GOT3 (cell line): Measurements from ENCODE around the gene FBXL4.
A peak's percentile ranks its signal among the peaks of the same experiment; 100 is the strongest.

ENCODE experiments used
- DNase-seq: peaks from one replicate; lab custom pipeline; 2025; ENCODE audit warnings: mixed read lengths; lab: John Stamatoyannopoulos, UW

Gene FBXL4

DNA sequence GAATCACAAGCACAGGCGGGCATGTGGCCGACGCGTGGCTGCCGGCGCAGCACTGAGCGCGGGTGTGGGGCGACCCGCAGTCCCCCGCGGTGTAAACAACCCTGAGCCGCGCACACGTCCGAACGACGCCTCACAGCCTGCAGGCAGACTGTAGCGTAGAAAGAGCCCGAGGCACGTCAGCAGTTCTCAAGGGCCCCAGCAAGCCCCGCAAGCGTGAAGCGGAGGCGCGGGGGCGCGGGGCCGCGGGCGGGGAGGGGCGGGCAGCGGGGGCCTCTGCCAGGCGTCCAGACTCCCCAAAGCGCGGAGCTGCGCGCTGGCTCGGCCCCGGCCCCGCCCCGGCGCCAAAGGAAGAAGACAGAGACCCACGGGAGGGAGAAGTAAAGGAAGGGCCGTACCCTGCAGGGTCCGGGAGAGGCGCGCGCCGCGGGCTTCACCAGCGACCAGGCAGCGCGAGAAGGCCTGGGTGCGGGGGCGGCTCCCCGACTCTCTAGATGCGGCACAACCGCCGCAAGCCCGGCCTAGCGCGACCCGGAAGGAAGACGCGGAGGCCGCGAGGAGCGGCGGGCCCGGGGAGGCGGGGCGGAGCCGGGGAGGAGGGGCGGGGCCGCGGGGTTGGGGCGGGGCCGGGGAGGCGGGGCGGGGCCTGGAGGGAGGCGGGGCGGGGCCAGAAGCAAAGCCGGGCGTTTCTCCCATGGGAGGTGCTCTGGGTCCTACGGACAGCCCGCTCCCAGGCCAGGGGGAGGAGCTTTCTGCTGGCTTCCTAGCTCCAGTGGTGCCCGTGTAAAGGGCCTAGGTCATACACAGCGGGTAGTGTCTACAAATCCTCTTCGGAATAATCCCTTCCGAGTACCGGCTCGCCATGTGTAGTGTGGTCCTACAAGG, at the start of gene FBXL4:
TSS of gene FBXL4 (minus strand) at position 536 of the 882 bp plus-strand sequence. CDS start 20,958 bp downstream, outside the sequence.
- DNase-seq = peak; percentile 57

DNA sequence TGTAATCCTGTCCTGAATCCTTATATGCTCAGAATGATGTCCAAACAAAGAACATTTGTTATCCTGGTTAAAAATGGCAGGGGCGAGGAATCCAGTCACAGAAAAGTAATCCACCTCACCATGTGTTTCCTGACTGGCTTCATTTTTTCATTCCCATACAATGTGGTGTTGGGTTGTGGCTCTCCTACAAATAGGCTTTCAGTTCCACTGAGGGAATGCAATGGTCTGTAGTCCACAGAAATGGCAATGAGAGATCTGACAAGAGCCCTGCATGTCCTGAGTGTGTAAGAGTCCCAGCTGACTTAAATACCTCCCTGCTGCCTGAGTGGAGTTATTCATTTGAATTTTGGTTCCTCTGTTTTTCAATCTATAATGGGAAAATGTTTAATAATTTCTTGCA, 47.4 kb upstream of the FBXL4 start:
- DNase-seq = no peak

DNA sequence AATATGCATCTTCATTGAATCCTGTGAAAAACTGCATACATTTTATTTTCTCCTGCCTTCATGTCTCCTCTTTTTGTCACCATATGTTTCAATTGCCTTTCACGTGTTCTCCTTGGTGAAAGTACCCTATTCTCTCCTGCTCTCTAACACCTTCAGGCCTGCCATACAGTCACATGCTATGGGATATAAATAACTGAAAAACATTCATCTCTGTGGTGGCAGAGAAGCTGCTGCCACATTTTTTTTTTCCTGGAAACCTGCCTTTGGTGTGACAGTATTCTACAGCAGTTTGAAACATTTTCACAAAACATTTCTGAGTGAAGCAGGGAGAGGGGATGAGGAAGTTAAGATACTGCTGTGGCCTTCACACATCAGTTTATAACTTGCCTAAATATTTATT, 44.8 kb upstream of the FBXL4 start:
- no peak for DNase-seq

DNA sequence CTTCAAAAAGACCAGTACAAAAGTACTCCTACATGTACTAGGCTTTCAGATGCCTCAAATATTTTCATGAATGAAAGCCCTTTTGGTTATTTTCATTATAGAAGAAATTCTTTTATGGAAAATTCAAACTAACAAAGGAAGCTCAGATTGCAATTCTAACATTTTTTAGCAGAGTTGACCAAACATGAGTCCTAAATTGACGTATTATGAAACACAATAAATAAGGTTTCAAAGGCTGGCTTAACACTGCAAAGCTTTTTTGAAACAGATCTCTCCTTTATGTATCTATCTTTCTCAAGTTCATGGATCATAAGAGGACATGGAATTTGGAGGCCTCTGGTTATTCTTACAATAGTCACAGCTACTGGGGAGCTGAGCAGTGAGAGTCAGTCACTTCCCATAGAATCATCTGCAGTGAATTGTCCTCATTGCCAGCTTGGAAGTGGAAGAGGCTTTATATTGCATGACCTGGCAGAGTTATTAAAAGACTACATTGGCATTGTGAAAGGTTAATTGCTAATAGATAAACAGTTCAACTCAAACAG, 38.4 kb upstream of the FBXL4 start:
- no peak for DNase-seq

DNA sequence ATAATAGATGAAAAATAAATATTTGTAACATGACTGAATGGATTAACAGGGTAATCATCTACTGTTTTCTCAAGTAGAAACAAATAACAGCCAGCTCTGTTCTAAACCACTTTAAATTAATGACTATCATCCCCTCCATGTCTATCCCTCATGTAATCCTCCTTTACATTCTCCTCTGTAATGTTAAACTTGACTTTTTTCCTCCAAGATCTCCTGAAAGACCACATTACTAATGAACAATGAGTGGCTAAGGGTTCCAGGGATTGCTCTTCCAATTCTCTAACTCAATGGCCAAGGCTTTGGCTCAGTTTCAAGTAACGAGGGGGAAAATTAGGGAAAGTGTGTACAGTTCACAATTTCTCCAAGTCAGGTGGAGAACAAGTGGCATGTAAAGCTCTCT, 37.6 kb upstream of the FBXL4 start:
- DNase-seq = no peak

DNA sequence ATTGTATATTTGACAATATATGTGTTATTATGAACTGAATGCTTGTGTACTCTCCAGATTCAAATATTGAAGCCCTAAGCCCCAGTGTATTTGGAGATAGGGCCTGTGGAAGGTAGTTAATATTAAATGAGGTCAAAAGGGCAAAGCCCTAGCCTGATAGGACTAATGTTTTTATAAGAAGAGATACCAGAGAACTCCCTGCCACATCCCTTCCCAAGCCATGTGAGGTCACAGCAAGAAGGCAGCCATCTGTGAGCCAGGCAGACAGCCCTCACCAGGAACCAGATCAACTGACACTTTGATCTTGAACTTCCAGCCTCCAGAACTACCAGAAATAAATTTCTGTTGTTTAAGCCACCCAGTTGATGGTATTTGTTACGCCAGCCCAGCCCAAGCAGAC, 36.4 kb upstream of the FBXL4 start:
- DNase-seq = no peak

DNA sequence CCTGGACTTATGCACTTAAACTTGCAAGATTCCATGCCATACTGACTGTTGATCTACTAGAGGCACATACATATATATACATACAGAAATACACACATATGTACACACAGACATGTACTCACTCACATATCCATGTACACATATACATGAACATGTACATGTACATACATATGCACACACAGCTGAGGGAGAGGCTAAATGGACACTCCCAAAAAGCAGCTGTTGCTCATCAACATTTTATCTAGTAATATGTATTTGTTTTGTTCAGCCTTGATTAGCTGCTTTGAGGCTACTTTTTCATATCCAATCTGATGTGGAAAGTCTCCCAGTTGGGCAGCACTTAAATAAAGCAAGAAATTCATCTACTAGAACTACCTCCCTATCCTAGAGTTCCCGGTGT, 33.7 kb upstream of the FBXL4 start:
- no peak for DNase-seq

DNA sequence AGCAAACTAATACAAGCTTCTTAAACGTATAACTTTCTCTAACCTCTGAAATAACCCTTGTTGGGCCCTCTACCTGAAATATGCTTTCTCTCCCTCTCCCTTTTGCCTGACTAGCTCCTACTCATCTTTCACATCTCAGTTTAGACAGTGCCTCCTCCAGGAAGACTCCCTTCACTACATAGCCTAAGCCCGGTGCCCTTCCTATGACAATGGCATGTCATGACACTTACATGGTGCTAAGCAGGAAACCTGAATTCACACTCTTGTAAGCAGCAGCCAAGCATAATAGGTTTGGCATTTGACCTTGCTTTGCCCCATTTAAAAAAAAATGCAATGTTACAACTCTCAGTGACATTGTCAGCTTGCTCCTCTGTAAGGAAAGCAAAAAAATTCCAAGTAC, 33.1 kb upstream of the FBXL4 start:
- DNase-seq = no peak

DNA sequence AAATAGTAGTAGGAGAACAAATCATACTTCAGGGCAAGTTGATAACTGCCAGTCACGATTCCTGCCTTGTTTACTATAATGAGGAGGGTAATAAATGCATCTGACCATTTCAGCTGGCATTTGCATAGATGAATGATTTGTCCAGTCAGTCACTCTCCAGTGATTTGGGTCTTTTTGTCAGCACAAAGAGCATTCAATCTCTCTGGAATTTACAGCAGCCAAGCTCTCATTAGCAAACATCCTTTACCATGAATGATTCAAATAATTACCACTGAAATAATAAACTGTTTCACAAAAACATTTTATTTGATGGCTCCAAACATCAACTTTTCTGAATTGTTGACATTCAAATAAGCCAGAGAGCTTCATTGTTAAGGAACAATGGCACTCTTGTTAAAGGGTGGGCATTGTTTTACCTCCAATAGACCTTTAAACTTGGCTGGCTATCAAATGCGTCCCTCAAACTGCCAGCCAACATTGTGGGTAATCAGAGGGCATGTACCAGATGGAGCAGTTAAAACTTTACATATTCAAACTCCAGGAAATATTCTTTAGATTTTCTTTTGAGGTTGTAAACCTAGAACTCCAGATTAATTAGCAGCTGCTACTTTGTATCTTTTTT, 30.0 kb upstream of the FBXL4 start:
- DNase-seq = no peak

DNA sequence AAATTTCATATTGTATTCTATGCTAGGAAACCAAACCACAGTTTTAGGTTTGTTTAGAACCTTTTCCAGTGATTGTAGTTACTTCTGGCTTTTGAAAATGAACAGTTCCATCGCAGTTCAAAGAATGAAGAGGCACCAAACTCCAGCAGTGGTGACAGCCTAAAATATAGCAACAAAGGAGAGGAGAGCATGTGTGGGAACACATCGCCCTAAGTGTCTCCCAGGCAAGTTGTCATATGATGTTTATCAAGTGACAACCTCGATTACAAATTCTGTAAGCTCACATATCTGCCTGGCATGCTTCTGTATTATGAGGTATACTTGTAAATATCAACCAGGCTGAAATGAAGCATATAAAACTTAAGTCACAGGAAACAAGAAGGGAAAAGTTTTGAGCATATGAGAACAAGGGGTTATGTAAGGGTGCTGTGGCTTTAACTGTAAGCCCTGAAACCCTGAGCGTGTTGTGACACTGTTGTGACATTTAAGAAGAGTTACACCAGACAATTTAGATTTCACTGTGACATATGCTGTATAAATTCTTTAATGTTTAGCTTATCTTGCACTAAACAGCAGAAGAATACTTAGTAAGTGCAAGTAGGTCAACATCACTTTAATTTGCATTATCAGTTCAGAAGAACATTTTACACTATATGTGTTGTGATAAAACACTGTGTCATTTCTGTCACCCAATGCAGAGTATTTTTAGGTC, 29.1 kb upstream of the FBXL4 start:
- no peak for DNase-seq

DNA sequence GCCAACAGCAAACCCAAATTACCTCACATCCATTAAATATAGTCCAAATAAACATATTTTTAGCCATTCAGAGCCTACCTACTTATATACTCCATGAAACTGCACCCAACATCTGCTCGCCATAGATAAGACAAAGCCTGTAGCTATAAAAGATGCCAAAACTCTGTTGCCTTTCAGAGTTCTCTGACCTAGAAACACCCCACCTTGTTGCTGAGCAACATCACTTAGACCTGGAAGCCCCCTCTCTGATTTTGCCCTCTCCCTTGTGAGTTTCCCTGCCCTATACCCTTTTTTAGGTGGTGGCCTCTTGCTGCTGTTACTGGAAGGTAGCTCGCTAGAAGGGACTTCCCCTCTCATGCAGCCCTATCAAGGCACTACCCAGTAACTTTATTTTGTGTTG, 27.7 kb upstream of the FBXL4 start:
- DNase-seq = no peak

DNA sequence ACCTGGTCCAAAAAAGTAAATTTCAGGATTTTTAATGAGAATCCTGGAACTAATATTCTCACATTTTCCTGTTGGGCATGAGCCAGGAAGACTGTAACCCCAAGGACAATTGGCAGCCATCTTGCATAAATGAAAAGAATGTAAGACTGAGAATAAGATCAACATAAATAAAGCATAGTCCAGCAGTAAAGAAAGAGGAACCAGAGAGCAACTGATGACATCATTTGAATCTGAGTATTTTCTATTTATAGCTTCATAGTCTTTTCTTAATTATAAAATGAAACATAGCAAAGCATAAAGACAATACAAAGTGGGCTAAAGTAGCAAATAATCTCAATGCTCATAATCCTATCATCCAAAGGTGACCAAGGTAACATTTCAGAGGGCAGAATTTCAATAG, 26.6 kb upstream of the FBXL4 start:
- DNase-seq = no peak

DNA sequence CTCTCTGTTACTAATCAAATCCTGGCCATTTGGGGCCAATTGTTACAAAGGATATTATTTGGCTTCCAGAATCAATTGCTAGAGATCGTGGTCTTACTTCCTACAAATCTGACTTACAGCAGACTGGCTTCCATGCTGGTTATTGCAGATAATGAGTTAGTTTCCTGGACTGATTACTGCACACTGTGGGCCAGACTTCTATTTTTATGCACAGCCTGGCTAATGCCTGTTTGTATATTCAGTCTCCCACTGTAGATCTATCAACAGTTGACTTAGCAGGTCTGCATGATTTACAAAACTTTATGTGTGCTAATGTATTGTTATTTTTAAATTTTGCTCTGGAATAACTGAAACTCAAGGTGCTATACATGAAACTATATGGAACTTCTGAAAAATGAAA, 25.8 kb upstream of the FBXL4 start:
- DNase-seq = no peak

DNA sequence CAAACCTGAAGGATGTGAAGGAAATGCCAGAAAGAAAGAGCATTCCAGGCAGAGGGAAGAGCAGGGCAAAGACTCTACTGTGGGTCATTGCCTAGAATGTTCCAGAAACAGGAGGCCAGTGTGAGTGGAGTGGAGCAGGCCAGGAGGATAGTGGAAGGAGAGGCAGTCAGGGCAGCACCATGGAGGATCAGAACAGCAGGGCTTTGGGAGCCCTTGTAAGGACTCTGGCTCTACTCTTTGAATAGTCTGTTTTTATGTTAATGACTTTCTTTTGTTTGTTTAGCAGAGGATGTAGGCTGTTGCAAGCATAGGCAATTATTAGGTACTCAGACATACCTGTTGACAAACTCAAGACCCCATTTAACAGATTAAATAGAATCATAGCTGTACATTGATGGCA, 23.6 kb upstream of the FBXL4 start:
- no peak for DNase-seq

DNA sequence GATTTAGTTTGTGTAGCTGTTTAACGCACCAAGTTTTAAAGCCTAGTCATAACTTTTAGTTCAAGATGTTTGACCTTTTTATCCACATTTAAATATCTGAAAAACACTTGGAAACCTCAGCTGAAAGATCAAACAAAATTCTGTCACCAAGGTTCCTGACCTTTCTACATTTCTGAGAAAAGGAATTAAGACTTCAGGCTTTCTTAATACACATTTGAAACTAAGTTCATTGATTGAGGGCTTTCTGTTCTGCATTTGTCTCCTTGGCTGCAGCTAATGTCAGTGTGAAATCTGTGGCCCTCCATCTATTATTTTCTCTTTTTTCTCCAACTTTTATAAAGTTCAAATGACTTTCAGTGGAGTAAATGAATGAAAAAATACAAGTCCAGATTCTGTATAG, 22.7 kb upstream of the FBXL4 start:
- no peak for DNase-seq

DNA sequence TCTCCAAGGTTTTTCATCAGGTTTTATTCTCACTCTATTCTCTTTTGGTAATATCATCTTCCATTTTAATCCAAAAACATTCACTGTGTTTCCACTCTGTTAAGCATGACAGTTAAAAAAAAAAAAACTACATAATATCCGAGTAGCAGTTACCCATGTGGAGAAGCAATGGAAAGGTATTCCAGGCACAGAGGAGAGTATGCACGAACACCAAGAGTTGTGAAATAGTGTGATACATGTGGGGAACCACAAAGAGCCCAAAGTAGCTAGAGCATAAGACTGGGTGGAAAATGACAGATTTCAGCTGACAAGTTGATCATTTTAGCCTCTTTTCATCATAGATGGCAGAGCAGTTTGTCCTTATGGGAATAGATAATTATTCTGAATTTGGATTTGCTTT, 19.9 kb upstream of the FBXL4 start:
- DNase-seq = no peak

DNA sequence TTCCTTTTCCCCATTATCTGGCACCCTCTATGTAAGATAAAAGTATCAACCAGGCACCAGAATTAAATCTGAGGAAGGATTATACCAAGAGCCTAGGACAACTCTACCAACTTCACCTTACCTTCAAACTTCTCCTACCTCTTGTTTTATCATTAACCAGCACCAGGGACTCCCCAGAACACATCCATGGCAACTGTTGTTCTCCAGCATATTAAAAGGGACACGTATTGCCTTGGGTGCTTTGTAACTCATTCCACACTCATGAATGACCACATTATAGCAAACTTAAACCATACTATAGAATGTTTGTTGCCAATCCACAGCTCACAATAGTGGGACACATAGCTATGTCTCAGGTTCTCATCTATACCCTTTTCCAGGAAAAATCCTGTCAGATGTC, 11.9 kb upstream of the FBXL4 start:
- DNase-seq = no peak

DNA sequence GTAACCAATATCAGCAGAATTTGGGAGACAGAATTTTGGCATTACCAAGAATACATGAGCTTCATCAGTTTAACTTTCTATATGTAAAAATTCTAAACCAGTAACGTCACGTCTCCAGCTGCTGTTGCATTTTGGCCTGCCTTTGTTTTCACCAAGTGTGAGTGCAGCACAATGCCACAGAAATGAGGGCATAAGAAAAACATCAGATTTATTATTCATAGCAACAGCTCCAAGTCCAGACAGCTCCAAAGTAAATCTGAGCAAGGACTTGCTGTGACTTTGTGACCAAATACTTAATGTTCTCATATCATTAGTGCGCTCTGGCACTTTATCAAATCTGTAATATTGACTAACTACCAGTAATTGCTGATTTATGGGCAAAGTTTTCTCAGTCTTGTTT, 11.0 kb upstream of the FBXL4 start:
- DNase-seq = no peak

DNA sequence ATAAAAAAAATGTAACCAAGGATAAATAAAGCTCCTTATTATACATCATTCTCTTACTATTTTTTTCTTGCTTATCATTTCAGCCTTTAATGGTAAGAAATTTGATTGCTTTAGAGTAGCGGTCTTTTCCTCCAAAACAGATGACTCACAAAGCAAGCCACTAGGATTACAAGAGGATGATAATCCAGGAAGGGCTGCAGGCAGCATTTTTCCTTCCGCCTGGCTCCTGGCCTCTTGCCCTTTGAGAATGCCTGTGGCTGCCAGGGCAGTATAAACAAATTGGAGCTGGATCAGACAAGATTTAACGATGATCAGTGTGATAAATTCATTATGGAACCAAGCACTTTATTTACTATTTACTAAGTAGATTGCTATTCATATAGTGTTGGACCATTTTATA, 9.7 kb upstream of the FBXL4 start:
- DNase-seq = no peak

DNA sequence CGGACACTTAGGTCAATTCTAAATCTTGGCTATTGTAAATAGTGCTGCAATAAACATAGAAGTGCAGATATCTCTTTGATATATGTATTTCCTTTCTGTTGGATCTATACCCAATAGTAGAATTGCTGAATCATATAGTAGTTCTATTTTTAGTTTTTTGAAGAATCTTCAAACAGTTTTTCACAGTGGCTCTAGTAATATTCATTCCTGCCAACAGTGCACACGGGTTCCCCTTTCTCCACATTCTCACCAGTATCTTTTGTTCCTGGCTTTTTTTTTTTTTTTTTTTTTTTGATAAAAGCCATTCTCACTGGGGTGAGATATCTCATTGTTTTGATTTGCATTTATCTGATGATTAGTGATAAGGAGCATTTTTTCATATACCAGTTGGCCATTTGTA, 1.8 kb upstream of the FBXL4 start:
- DNase-seq = no peak

DNA sequence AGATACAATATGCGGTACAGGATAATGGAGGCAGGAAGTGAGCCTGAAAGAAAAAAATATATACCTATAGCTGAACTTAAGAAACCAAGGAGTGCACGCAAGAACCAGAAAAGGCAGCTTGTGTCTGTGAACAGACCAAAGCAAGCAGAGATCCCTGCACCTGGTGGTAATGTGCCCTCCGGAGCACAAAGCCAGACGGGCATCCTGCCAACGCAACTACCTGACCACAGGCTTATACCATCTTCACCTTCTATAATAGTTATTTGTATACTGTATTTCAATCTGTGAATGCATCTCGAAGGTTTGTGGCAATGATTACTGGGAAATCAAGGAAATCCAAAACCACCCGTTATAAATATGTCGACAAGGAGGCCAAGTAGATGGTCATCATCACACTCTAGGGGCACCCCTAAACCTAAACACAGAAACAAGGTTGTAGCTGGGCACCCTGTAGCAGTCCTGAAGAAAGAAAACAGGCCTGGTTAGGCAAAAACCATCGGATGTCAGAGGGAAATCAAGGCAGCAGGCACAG, 801 bp downstream of the FBXL4 start:
- DNase-seq = no peak

DNA sequence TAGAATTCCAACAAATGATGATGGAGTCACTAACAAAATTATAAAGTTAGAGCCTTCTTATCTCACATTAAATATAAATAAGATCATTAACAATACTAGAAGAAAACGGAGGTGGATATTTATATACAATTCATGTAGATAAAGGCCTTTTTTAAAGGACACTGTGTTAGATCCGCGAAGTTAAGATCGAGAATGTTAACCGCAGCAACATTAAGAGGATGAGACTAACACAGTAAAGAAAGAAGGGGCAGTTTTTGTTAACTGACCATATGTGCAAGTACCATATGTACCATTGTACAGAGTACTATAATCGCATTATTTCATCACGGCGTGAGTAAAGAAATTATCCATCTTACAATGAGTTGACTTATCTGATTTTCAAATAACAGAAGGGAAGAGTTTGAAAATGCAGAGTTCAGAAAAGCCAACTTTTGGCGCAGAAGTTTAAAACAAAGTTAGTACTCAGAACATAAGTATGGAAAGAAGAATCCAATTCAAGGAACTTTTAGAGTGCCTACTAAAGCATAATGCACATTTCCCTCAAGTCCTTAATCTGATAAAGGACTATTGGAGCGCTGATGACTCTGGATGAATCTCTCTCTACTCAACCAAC, 1.4 kb downstream of the FBXL4 start:
- no peak for DNase-seq
